Breast epithelium (tissue), 3 donors: ENCODE data around the gene NAGA.

Experiments
- POLR2A ChIP-seq: fragments of 450-650 bp; IDR thresholded peaks from one replicate; pipeline ENCODE4 v1.6.1; 2016; ENCODE audit warnings: antibody characterized with exemption, mild to moderate bottlenecking, moderate library complexity
- POLR2AphosphoS5 ChIP-seq, 3 donors: sonication (generic); formaldehyde crosslinking; IDR thresholded peaks; one replicate each; pipeline ENCODE4 v1.6.1; 2017; ENCODE audit warnings: antibody characterized with exemption in 3 of 3
- TF ChIP-seq, protein P1 (sequence below), 3 donors: fragments of 450-650 bp; IDR thresholded peaks; one replicate each; pipeline ENCODE4 v1.5.1; 2016 to 2017; ENCODE audit warnings: antibody characterized with exemption in 3 of 3, mild to moderate bottlenecking in 3 of 3, moderate library complexity in 3 of 3

DNA sequence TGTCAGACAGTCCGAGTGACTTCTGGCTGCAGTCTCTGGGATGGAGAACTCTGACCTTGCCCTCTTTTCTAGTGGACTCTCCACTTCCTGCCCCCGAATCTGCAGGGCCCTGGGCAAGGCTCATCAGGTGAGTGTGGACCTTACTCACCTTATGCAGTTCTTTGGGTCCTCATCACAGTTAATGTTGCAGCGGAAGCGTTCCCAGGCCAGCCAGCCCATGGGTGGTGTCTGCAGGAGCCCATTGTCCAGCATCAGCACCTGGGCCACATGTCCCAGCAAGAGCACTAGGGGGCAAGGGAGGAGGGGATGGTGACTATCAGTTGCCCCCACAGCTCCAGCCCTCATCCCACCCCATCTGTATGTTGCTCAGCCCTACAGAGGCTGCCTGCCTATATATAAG lies 2.3 kb downstream of the NAGA start:
- TF ChIP-seq, protein P1, sequence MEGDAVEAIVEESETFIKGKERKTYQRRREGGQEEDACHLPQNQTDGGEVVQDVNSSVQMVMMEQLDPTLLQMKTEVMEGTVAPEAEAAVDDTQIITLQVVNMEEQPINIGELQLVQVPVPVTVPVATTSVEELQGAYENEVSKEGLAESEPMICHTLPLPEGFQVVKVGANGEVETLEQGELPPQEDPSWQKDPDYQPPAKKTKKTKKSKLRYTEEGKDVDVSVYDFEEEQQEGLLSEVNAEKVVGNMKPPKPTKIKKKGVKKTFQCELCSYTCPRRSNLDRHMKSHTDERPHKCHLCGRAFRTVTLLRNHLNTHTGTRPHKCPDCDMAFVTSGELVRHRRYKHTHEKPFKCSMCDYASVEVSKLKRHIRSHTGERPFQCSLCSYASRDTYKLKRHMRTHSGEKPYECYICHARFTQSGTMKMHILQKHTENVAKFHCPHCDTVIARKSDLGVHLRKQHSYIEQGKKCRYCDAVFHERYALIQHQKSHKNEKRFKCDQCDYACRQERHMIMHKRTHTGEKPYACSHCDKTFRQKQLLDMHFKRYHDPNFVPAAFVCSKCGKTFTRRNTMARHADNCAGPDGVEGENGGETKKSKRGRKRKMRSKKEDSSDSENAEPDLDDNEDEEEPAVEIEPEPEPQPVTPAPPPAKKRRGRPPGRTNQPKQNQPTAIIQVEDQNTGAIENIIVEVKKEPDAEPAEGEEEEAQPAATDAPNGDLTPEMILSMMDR (IDR thresholded peaks at IDR 0.05), result no peak
- TF ChIP-seq POLR2AphosphoS5 (IDR thresholded peaks at IDR 0.05) (no peak), POLR2A (no peak)
